HG02623 (cell line): ENCODE data around the gene ESPN.
"Not testable (repeated sequence)": the region's sequence is repeated elsewhere in the genome, so short reads cannot be mapped to it uniquely, and the experiment has no call there.

ENCODE experiments used
- ATAC-seq: cut with Tn5 transposase; IDR thresholded peaks from one replicate; pipeline ENCODE4 v1.9.1; 2021; ENCODE audit warnings: moderate library complexity; ENCODE audit not compliant: unreplicated experiment

ESPN gene

GRCh38 chr1:6447016-6447817, 22.6 kb downstream of the ESPN start:
- ATAC-seq, result no peak

- ATAC-seq, result no peak
These were observed 23.5 kb downstream of the ESPN start for GRCh38 chr1:6447818-6448748.

GRCh38 chr1:6448749-6449631, 24.4 kb downstream of the ESPN start:
- ATAC-seq, result no peak

GRCh38 chr1:6450005-6450450, 25.5 kb downstream of the ESPN start:
- no peak for ATAC-seq

GRCh38 chr1:6450486-6450885, 25.9 kb downstream of the ESPN start:
- not testable (repeated sequence) for ATAC-seq

- ATAC-seq, result no peak
These were observed 26.4 kb downstream of the ESPN start for GRCh38 chr1:6450943-6451373.

- not testable (repeated sequence) for ATAC-seq
These were observed 29.6 kb downstream of the ESPN start for GRCh38 chr1:6453895-6454855.

GRCh38 chr1:6454856-6455751, 30.5 kb downstream of the ESPN start:
- no peak for ATAC-seq

GRCh38 chr1:6455752-6456520, 31.4 kb downstream of the ESPN start:
- not testable (repeated sequence) for ATAC-seq

GRCh38 chr1:6456800-6457466, 32.4 kb downstream of the ESPN start:
- no peak for ATAC-seq

GRCh38 chr1:6459850-6460265, 35.3 kb downstream of the ESPN start:
- ATAC-seq, result no peak

- ATAC-seq, result no peak
These were observed 35.9 kb downstream of the ESPN start for GRCh38 chr1:6460301-6461050.

- no peak for ATAC-seq
These were observed 36.5 kb downstream of the ESPN start for GRCh38 chr1:6461051-6461530.

- no peak for ATAC-seq
These were observed 37.2 kb downstream of the ESPN start for GRCh38 chr1:6461538-6462411.

- ATAC-seq, result no peak
These were observed 38.0 kb downstream of the ESPN start for GRCh38 chr1:6462412-6463119.
